Kidney (tissue), 14 donors: Measurements from ENCODE around the gene SLC25A21. TPM values are rescaled to one million over a fixed set of nuclear protein-coding genes. Genes with fewer than 3 reads are reported as not detected.
"Not testable (repeated sequence)": the region's sequence is repeated elsewhere in the genome, so short reads cannot be mapped to it uniquely, and the experiment has no call there.

Source experiments
- DNase-seq, 5 donors: peaks; one replicate each; pipeline ENCODE4 v3.0.0-alpha.2; 2013 to 2020
- FAIRE-seq: peaks from 2 replicates; lab custom pipeline; 2012; peaks lifted over from hg19 to GRCh38; lab: Jason Lieb, UNC
- H3K27ac ChIP-seq, 2 donors: one replicate each; pipeline ENCODE4 v1.7.0; 2013; ENCODE audit warnings: low read depth in 2 of 2, low read length in 2 of 2, inconsistent platforms in 1 of 2
- H3K27me3 ChIP-seq: one replicate; pipeline ENCODE4 v1.7.1; 2013; ENCODE audit warnings: low read length, inconsistent platforms; ENCODE audit not compliant: control insufficient read depth, insufficient read depth
- H3K36me3 ChIP-seq, 3 donors: one replicate each; pipeline versions ENCODE4 v1.7.0 to v1.7.1; 2013; ENCODE audit warnings: low read length in 3 of 3, control low read depth in 1 of 3, inconsistent platforms in 1 of 3; ENCODE audit not compliant: insufficient read depth in 3 of 3, control insufficient read depth in 2 of 3
- H3K4me1 ChIP-seq, 3 donors: one replicate each; pipeline versions ENCODE4 v1.7.0 to v1.7.1; 2013; ENCODE audit warnings: low read length in 3 of 3, inconsistent platforms in 1 of 3, low read depth in 1 of 3; ENCODE audit not compliant: control insufficient read depth in 2 of 3, insufficient read depth in 2 of 3
- H3K4me3 ChIP-seq, 3 donors: one replicate each; pipeline versions ENCODE4 v1.7.0 to v1.8.1; 2013; ENCODE audit warnings: low read length in 3 of 3, control low read depth in 1 of 3, inconsistent platforms in 1 of 3
- H3K9ac ChIP-seq, 3 donors: one replicate each; pipeline versions ENCODE4 v1.7.0 to v1.7.1; 2013; ENCODE audit warnings: low read length in 3 of 3, control low read depth in 1 of 3, inconsistent platforms in 1 of 3
- H3K9me3 ChIP-seq, 3 donors: one replicate each; pipeline versions ENCODE4 v1.7.0 to v1.7.1; 2013; ENCODE audit warnings: low read length in 3 of 3, control low read depth in 1 of 3, inconsistent platforms in 1 of 3; ENCODE audit not compliant: control insufficient read depth in 2 of 3, insufficient read depth in 1 of 3
- CTCF ChIP-seq: IDR thresholded peaks from 3 replicates; pipeline ENCODE4 v1.5.1; 2012; ENCODE audit warnings: mild to moderate bottlenecking, moderate library complexity, borderline replicate concordance; ENCODE audit not compliant: insufficient read depth; ENCODE audit errors: extremely low read depth
- intact Hi-C: fragments of 100-400 bp; cut with DNase I; formaldehyde crosslinking; loops from one replicate; pipeline ENCODE4 v1.11.1; 2022
- polyA plus RNA-seq: library from polyadenylated mRNA; stranded (reverse); fragments of 350-450 nt; fragmentation: Illumina TruSeq; extraction: RNeasy Lipid Tissue Mini Kit (QIAGEN cat#74804); gene quantifications from one replicate; pipeline ENCODE4 v1.2.3, GENCODE V29; 2014; ENCODE audit warnings: low read depth, low replicate concordance; ENCODE audit not compliant: insufficient read depth
- total RNA-seq: library from RNA; stranded (reverse); fragmentation: NEBNext Ultra II Directional; extraction: Animal tissue kit (Norgen Biotek cat#: 25700); gene quantifications from one replicate; pipeline ENCODE4 v1.2.1, GENCODE V29; 2021
- donor health status: control.
- donor health status: control.
- donor health status: control.
- donor health status: control.
- donor health status: control.
- donor health status: DM: yes; HTN: yes; CAD: no.
- donor health status: Normal renal cell carcinoma (clear cell type).

The SLC25A21 gene
- total and polyA plus RNA-seq, 2 donors from 2014 or later = 1.3 to 1.4 TPM

DNA sequence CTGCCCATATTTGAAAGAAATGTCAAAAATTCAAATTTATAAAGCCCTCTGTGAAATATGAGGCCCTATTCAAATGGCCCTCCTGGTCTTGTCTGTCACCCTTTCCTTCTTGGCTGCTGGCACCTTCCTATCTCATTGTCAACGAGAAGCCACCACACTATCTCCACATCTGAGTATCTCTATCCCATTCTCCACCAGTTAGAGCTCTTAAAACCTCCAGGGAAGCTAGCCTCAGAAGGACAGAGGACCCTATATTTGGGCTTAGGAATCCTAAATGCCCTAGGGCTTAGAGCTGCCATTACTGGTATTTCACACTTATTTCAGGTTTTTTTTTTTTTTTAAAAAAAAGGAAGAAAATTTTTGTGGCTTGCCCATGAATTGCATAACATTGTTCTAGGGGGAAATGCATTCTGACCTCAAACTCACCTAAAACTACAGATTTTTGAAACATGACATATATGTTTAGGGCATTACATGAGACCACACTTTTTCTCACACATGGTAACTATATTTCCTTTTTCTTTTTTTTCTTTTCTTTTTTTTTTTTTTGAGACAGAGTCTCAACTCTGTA lies 25.0 kb downstream of the SLC25A21 start:
- no peak overlapping the region for H3K4me3 ChIP-seq
- no peak for DNase-seq
- peaks cover 0 to 3% (median 0%) of the 10 kb centered on the region in 3 donors for H3K4me1 ChIP-seq
- FAIRE-seq = no peak
- no peaks in the 10 kb centered on the region for H3K27me3 ChIP-seq
- intact Hi-C loops = no loop called here
- H3K36me3 ChIP-seq = no peaks in the 10 kb centered on the region
- TF ChIP-seq CTCF = no peak
- no peak overlapping the region for H3K9ac ChIP-seq
- H3K27ac ChIP-seq = no peak overlapping the region
- H3K9me3 ChIP-seq = no peaks in the 10 kb centered on the region

- H3K4me1 ChIP-seq, H3K9me3 ChIP-seq, H3K27me3 ChIP-seq, H3K4me3 ChIP-seq, H3K36me3 ChIP-seq, intact Hi-C loops, H3K27ac ChIP-seq, DNase-seq, H3K9ac ChIP-seq: not testable (repeated sequence)
- FAIRE-seq = peak; percentile 3
Observed at GRCh38 chr14:37146438-37146837, 26.0 kb downstream of the SLC25A21 start.

DNA sequence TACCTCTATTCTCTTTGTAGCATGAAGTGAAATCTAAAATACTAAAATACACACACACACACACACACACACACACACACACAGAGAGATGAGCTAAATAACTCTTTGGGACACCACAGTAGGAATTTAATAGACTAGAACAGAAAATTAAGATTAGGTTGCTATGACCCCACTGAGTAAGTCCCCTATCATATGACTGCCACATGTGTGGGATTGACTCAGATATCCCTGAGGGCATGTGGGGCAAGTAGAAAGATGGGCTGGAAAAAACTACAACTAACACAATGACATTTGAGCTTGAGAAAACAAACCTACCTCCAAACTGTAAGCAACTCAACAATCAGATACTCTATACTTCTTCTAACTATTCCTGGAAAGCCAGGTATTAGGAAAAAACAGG lies 27.0 kb downstream of the SLC25A21 start:
- Histone ChIP-seq H3K4me1 (peaks cover 0 to 3% (median 0%) of the 10 kb centered on the region in 3 donors), H3K4me3 (no peak overlapping the region), H3K9me3 (no peaks in the 10 kb centered on the region), H3K9ac (no peak overlapping the region), H3K36me3 (no peaks in the 10 kb centered on the region), H3K27me3 (no peaks in the 10 kb centered on the region), H3K27ac (no peak overlapping the region)
- DNase-seq (peak in 3 of 5 donors; percentile 21 to 67 (median 41)), FAIRE-seq (no peak)
- no peak for TF ChIP-seq CTCF
- intact Hi-C loops = no loop called here

- intact Hi-C loops = no loop called here
- H3K27ac ChIP-seq = no peak overlapping the region
- FAIRE-seq = no peak
Observed at GRCh38 chr14:37144729-37145363, 27.6 kb downstream of the SLC25A21 start.

More at GRCh38 chr14:37144729-37145363, 27.6 kb downstream of the SLC25A21 start:
- TF ChIP-seq CTCF = no peak
- Histone ChIP-seq H3K27me3 (no peaks in the 10 kb centered on the region), H3K36me3 (no peaks in the 10 kb centered on the region), H3K9ac (no peak overlapping the region), H3K9me3 (no peaks in the 10 kb centered on the region), H3K4me3 (no peak overlapping the region), H3K4me1 (peaks cover 0 to 3% (median 0%) of the 10 kb centered on the region in 3 donors)
- no peak for DNase-seq
